T-helper 1 cell treated with Interleukin-12 subunit alpha and Interleukin-12 subunit beta and Interleukin-4 antibody, amounts not matched to agents 30 μg/mL and 1 μg/mL, for 36 hours (primary cell): ENCODE measurements around the gene PMS2.
"Not testable (repeated sequence)": the region's sequence is repeated elsewhere in the genome, so short reads cannot be mapped to it uniquely, and the experiment has no call there.

Experiments
- H3K27ac Mint-ChIP-seq: one replicate; pipeline ENCODE4 v1.8.0; 2021; ENCODE audit warnings: mild to moderate bottlenecking, mixed read lengths
- H3K27me3 Mint-ChIP-seq: one replicate; pipeline ENCODE4 v1.8.0; 2021; ENCODE audit warnings: low read depth, mixed read lengths
- H3K36me3 Mint-ChIP-seq: one replicate; pipeline ENCODE4 v1.8.0; 2021; ENCODE audit warnings: low read depth, mixed read lengths
- H3K4me1 Mint-ChIP-seq: one replicate; pipeline ENCODE4 v1.8.0; 2021; ENCODE audit warnings: low read depth, mixed read lengths
- H3K4me3 Mint-ChIP-seq: one replicate; pipeline ENCODE4 v1.8.0; 2021; ENCODE audit warnings: mild to moderate bottlenecking, moderate library complexity, mixed read lengths
- H3K9me3 Mint-ChIP-seq: one replicate; pipeline ENCODE4 v1.8.0; 2021; ENCODE audit warnings: mixed read lengths

The PMS2 gene

GRCh38 chr7:6026820-6027311 lies 18.0 kb upstream of the PMS2 start:
- H3K27ac Mint-ChIP-seq, result peak overlapping the region; percentile 85
- peak overlapping the region; percentile 78 for H3K4me3 Mint-ChIP-seq
- H3K27me3 Mint-ChIP-seq, result no peaks in the 10 kb centered on the region
- H3K4me1 Mint-ChIP-seq, result peaks cover 23% of the 10 kb centered on the region
- peaks cover 45% of the 10 kb centered on the region for H3K36me3 Mint-ChIP-seq
- H3K9me3 Mint-ChIP-seq, result no peaks in the 10 kb centered on the region

GRCh38 chr7:6026011-6026819 lies 17.4 kb upstream of the PMS2 start:
- peaks cover 47% of the 10 kb centered on the region for H3K36me3 Mint-ChIP-seq
- H3K4me1 Mint-ChIP-seq, result peaks cover 23% of the 10 kb centered on the region
- H3K27ac Mint-ChIP-seq, result peak overlapping the region; percentile 85
- no peaks in the 10 kb centered on the region for H3K9me3 Mint-ChIP-seq
- H3K27me3 Mint-ChIP-seq, result no peaks in the 10 kb centered on the region
- peak overlapping the region; percentile 78 for H3K4me3 Mint-ChIP-seq

- Mint-ChIP-seq H3K9me3 (no peaks in the 10 kb centered on the region), H3K36me3 (peaks cover 55% of the 10 kb centered on the region), H3K4me3 (no peak overlapping the region), H3K27ac (peak overlapping the region; percentile 50), H3K4me1 (peaks cover 23% of the 10 kb centered on the region), H3K27me3 (no peaks in the 10 kb centered on the region)
These were observed 15.2 kb upstream of the PMS2 start for GRCh38 chr7:6023974-6024435.

- H3K4me1 Mint-ChIP-seq, result peaks cover 23% of the 10 kb centered on the region
- peaks cover 45% of the 10 kb centered on the region for H3K36me3 Mint-ChIP-seq
- H3K27me3 Mint-ChIP-seq, result no peaks in the 10 kb centered on the region
- no peaks in the 10 kb centered on the region for H3K9me3 Mint-ChIP-seq
- H3K4me3 Mint-ChIP-seq, result no peak overlapping the region
- H3K27ac Mint-ChIP-seq, result no peak overlapping the region
These were observed 13.9 kb upstream of the PMS2 start for GRCh38 chr7:6022707-6023106.

- peak overlapping the region; percentile 16 for H3K27ac Mint-ChIP-seq
- peaks cover 40% of the 10 kb centered on the region for H3K36me3 Mint-ChIP-seq
- no peak overlapping the region for H3K4me3 Mint-ChIP-seq
- H3K9me3 Mint-ChIP-seq, result no peaks in the 10 kb centered on the region
- no peaks in the 10 kb centered on the region for H3K27me3 Mint-ChIP-seq
- H3K4me1 Mint-ChIP-seq, result peaks cover 6% of the 10 kb centered on the region
These were observed 11.8 kb upstream of the PMS2 start for GRCh38 chr7:6020371-6021286.

- peaks cover 33% of the 10 kb centered on the region for H3K36me3 Mint-ChIP-seq
- H3K4me3 Mint-ChIP-seq, result no peak overlapping the region
- H3K27me3 Mint-ChIP-seq, result no peaks in the 10 kb centered on the region
- H3K9me3 Mint-ChIP-seq, result no peaks in the 10 kb centered on the region
- peak overlapping the region; percentile 26 for H3K27ac Mint-ChIP-seq
- peaks cover 11% of the 10 kb centered on the region for H3K4me1 Mint-ChIP-seq
These were observed 7.8 kb upstream of the PMS2 start for GRCh38 chr7:6016653-6016966.

- Mint-ChIP-seq H3K36me3 (peaks cover 31% of the 10 kb centered on the region), H3K27ac (peak overlapping the region; percentile 41), H3K9me3 (no peaks in the 10 kb centered on the region), H3K4me1 (peaks cover 11% of the 10 kb centered on the region), H3K27me3 (no peaks in the 10 kb centered on the region), H3K4me3 (no peak overlapping the region)
These were observed 7.2 kb upstream of the PMS2 start for GRCh38 chr7:6015917-6016652.

GRCh38 chr7:6012355-6013104 lies 3.7 kb upstream of the PMS2 start:
- Mint-ChIP-seq H3K4me1 (peaks cover 20% of the 10 kb centered on the region), H3K27ac (no peak overlapping the region), H3K27me3 (no peaks in the 10 kb centered on the region), H3K36me3 (peaks cover 18% of the 10 kb centered on the region), H3K9me3 (no peaks in the 10 kb centered on the region), H3K4me3 (no peak overlapping the region)

GRCh38 chr7:6011541-6011940 lies 2.7 kb upstream of the PMS2 start:
- Mint-ChIP-seq H3K27me3 (no peaks in the 10 kb centered on the region), H3K27ac (no peak overlapping the region), H3K36me3 (peaks cover 17% of the 10 kb centered on the region), H3K9me3 (no peaks in the 10 kb centered on the region), H3K4me1 (peaks cover 22% of the 10 kb centered on the region), H3K4me3 (no peak overlapping the region)

- H3K4me3 Mint-ChIP-seq, result peak overlapping the region; percentile 75
- H3K27ac Mint-ChIP-seq, result peak overlapping the region; percentile 20
- peaks cover 11% of the 10 kb centered on the region for H3K36me3 Mint-ChIP-seq
- not testable (repeated sequence) for H3K9me3 Mint-ChIP-seq, H3K27me3 Mint-ChIP-seq
- peaks cover 25% of the 10 kb centered on the region for H3K4me1 Mint-ChIP-seq
These were observed 1.5 kb upstream of the PMS2 start for GRCh38 chr7:6010370-6010769.

- not testable (repeated sequence) for H3K9me3 Mint-ChIP-seq, H3K27me3 Mint-ChIP-seq, H3K36me3 Mint-ChIP-seq
- Mint-ChIP-seq H3K4me1 (peaks cover 25% of the 10 kb centered on the region), H3K27ac (peak overlapping the region; percentile 57), H3K4me3 (peak overlapping the region; percentile 94)
These were observed 836 bp downstream of the PMS2 start for GRCh38 chr7:6007835-6008590.

- Mint-ChIP-seq H3K4me1 (peaks cover 20% of the 10 kb centered on the region), H3K36me3 (peaks cover 3% of the 10 kb centered on the region), H3K27me3 (no peaks in the 10 kb centered on the region), H3K9me3 (no peaks in the 10 kb centered on the region), H3K4me3 (peak overlapping the region; percentile 15), H3K27ac (peak overlapping the region; percentile 7)
These were observed 1.5 kb downstream of the PMS2 start for GRCh38 chr7:6007386-6007785.

GRCh38 chr7:5997210-5997808 lies 11.5 kb downstream of the PMS2 start:
- no peak overlapping the region for H3K4me3 Mint-ChIP-seq
- H3K27ac Mint-ChIP-seq, result no peak overlapping the region

More at GRCh38 chr7:5997210-5997808, 11.5 kb downstream of the PMS2 start:
- Mint-ChIP-seq H3K9me3 (no peaks in the 10 kb centered on the region), H3K36me3 (peaks cover 20% of the 10 kb centered on the region), H3K27me3 (no peaks in the 10 kb centered on the region), H3K4me1 (peaks cover 3% of the 10 kb centered on the region)
